ENCODE measurements around the gene MPRIP.
"Not testable (repeated sequence)": the region's sequence is repeated elsewhere in the genome, so short reads cannot be mapped to it uniquely, and the experiment has no call there.

MPRIP gene

GRCh38 chr17:17009972-17010371 lies 32.3 kb upstream of the MPRIP start:
- not testable (repeated sequence) for H3K4me1 Mint-ChIP-seq, H3K9me3 Mint-ChIP-seq, H3K36me3 Mint-ChIP-seq, H3K27ac Mint-ChIP-seq, H3K27me3 Mint-ChIP-seq, H3K4me3 Mint-ChIP-seq

- H3K27ac Mint-ChIP-seq, H3K36me3 Mint-ChIP-seq, H3K9me3 Mint-ChIP-seq, H3K4me3 Mint-ChIP-seq, H3K27me3 Mint-ChIP-seq, H3K4me1 Mint-ChIP-seq: not testable (repeated sequence)
Observed at GRCh38 chr17:17010545-17011034, 31.7 kb upstream of the MPRIP start.

- H3K4me3 Mint-ChIP-seq, H3K36me3 Mint-ChIP-seq, H3K27ac Mint-ChIP-seq, H3K27me3 Mint-ChIP-seq, H3K9me3 Mint-ChIP-seq: not testable (repeated sequence)
- H3K4me1 Mint-ChIP-seq: peaks cover 14% of the 10 kb centered on the region
Observed at GRCh38 chr17:17011043-17011907, 31.0 kb upstream of the MPRIP start.

GRCh38 chr17:17013828-17014747 lies 28.2 kb upstream of the MPRIP start:
- not testable (repeated sequence) for H3K36me3 Mint-ChIP-seq, H3K27me3 Mint-ChIP-seq, H3K27ac Mint-ChIP-seq, H3K9me3 Mint-ChIP-seq, H3K4me3 Mint-ChIP-seq
- H3K4me1 Mint-ChIP-seq: peaks cover 33% of the 10 kb centered on the region

- H3K9me3 Mint-ChIP-seq, H3K4me3 Mint-ChIP-seq, H3K27me3 Mint-ChIP-seq, H3K36me3 Mint-ChIP-seq, H3K27ac Mint-ChIP-seq: not testable (repeated sequence)
- peaks cover 33% of the 10 kb centered on the region for H3K4me1 Mint-ChIP-seq
Observed at GRCh38 chr17:17014748-17015124, 27.5 kb upstream of the MPRIP start.

GRCh38 chr17:17015230-17015629 lies 27.0 kb upstream of the MPRIP start:
- Mint-ChIP-seq H3K36me3 (no peaks in the 10 kb centered on the region), H3K4me3 (no peak overlapping the region), H3K9me3 (no peaks in the 10 kb centered on the region), H3K4me1 (peaks cover 33% of the 10 kb centered on the region), H3K27ac (no peak overlapping the region), H3K27me3 (no peaks in the 10 kb centered on the region)

GRCh38 chr17:17016199-17017197 lies 25.8 kb upstream of the MPRIP start:
- not testable (repeated sequence) for H3K36me3 Mint-ChIP-seq

GRCh38 chr17:17017343-17018014 lies 24.8 kb upstream of the MPRIP start:
- Mint-ChIP-seq H3K4me1 (peaks cover 33% of the 10 kb centered on the region), H3K36me3 (no peaks in the 10 kb centered on the region), H3K27me3 (no peaks in the 10 kb centered on the region), H3K4me3 (no peak overlapping the region), H3K27ac (no peak overlapping the region), H3K9me3 (no peaks in the 10 kb centered on the region)

More at GRCh38 chr17:17016199-17017197, 25.8 kb upstream of the MPRIP start:
- H3K9me3 Mint-ChIP-seq, H3K27me3 Mint-ChIP-seq: not testable (repeated sequence)
- Mint-ChIP-seq H3K4me1 (peaks cover 33% of the 10 kb centered on the region), H3K27ac (peak overlapping the region; percentile 70), H3K4me3 (peak overlapping the region; percentile 9)

GRCh38 chr17:17018021-17018441 lies 24.2 kb upstream of the MPRIP start:
- peak overlapping the region; percentile 80 for H3K27ac Mint-ChIP-seq
- H3K4me3 Mint-ChIP-seq: no peak overlapping the region
- no peaks in the 10 kb centered on the region for H3K27me3 Mint-ChIP-seq
- no peaks in the 10 kb centered on the region for H3K9me3 Mint-ChIP-seq
- no peaks in the 10 kb centered on the region for H3K36me3 Mint-ChIP-seq
- peaks cover 33% of the 10 kb centered on the region for H3K4me1 Mint-ChIP-seq

- H3K36me3 Mint-ChIP-seq: no peaks in the 10 kb centered on the region
Observed at GRCh38 chr17:17018612-17019429, 23.4 kb upstream of the MPRIP start.

GRCh38 chr17:17019430-17019762 lies 22.9 kb upstream of the MPRIP start:
- H3K27ac Mint-ChIP-seq: no peak overlapping the region
- H3K27me3 Mint-ChIP-seq: no peaks in the 10 kb centered on the region
- H3K4me1 Mint-ChIP-seq: peaks cover 33% of the 10 kb centered on the region
- H3K9me3 Mint-ChIP-seq: no peaks in the 10 kb centered on the region
- H3K36me3 Mint-ChIP-seq: no peaks in the 10 kb centered on the region
- H3K4me3 Mint-ChIP-seq: no peak overlapping the region

More at GRCh38 chr17:17018612-17019429, 23.4 kb upstream of the MPRIP start:
- Mint-ChIP-seq H3K9me3 (no peaks in the 10 kb centered on the region), H3K4me1 (peaks cover 33% of the 10 kb centered on the region), H3K27ac (no peak overlapping the region), H3K4me3 (no peak overlapping the region), H3K27me3 (no peaks in the 10 kb centered on the region)

- Mint-ChIP-seq H3K4me1 (peaks cover 32% of the 10 kb centered on the region), H3K36me3 (no peaks in the 10 kb centered on the region), H3K4me3 (no peak overlapping the region), H3K27me3 (no peaks in the 10 kb centered on the region), H3K9me3 (no peaks in the 10 kb centered on the region), H3K27ac (no peak overlapping the region)
Observed at GRCh38 chr17:17019891-17020456, 22.3 kb upstream of the MPRIP start.

GRCh38 chr17:17020821-17021193 lies 21.4 kb upstream of the MPRIP start:
- H3K4me1 Mint-ChIP-seq: peaks cover 24% of the 10 kb centered on the region
- no peaks in the 10 kb centered on the region for H3K9me3 Mint-ChIP-seq
- H3K27me3 Mint-ChIP-seq: no peaks in the 10 kb centered on the region
- H3K27ac Mint-ChIP-seq: no peak overlapping the region
- no peak overlapping the region for H3K4me3 Mint-ChIP-seq
- no peaks in the 10 kb centered on the region for H3K36me3 Mint-ChIP-seq

Measured in activated naive CD4-positive, alpha-beta T cell treated with anti-CD3 and anti-CD28 coated beads, Interleukin-2, amount 50 U/mL, for 24 hours (primary cell).